HG03060 (cell line): ENCODE measurements around the gene CNTD1.

Experiments
- ATAC-seq: cut with Tn5 transposase; IDR thresholded peaks from one replicate; pipeline ENCODE4 v1.9.1; 2021; ENCODE audit warnings: low read depth, moderate number of reproducible peaks; ENCODE audit not compliant: unreplicated experiment

The CNTD1 gene

GRCh38 chr17:42803074-42803883, 4.6 kb downstream of the CNTD1 start:
- no peak for ATAC-seq

- ATAC-seq = no peak
Measured at GRCh38 chr17:42804918-42805367, 6.3 kb downstream of the CNTD1 start.

- ATAC-seq = no peak
Measured at GRCh38 chr17:42806249-42806648, 7.6 kb downstream of the CNTD1 start.

- ATAC-seq = no peak
Measured at GRCh38 chr17:42809250-42809649, 10.6 kb downstream of the CNTD1 start.

- ATAC-seq = no peak
Measured at GRCh38 chr17:42814633-42815399, 16.2 kb downstream of the CNTD1 start.

GRCh38 chr17:42817866-42818265, 19.2 kb downstream of the CNTD1 start:
- no peak for ATAC-seq

GRCh38 chr17:42818379-42818778, 19.7 kb downstream of the CNTD1 start:
- no peak for ATAC-seq

- ATAC-seq = no peak
Measured at GRCh38 chr17:42819939-42820535, 21.4 kb downstream of the CNTD1 start.

GRCh38 chr17:42821176-42821575, 22.5 kb downstream of the CNTD1 start:
- no peak for ATAC-seq

- ATAC-seq = no peak
Measured at GRCh38 chr17:42827472-42827871, 28.8 kb downstream of the CNTD1 start.

GRCh38 chr17:42830971-42831370, 32.3 kb downstream of the CNTD1 start:
- no peak for ATAC-seq

GRCh38 chr17:42832213-42832933, 33.7 kb downstream of the CNTD1 start:
- ATAC-seq = no peak

- ATAC-seq = peak; percentile 82
Measured at GRCh38 chr17:42832934-42833766, 34.5 kb downstream of the CNTD1 start, which contains the start of gene PSME3. PSME3 (plus strand) TSS chr17:42833397; CDS start chr17:42833632, 235 bp downstream.

- ATAC-seq = no peak
Measured at GRCh38 chr17:42833767-42834422, 35.2 kb downstream of the CNTD1 start.

GRCh38 chr17:42835732-42836131, 37.1 kb downstream of the CNTD1 start:
- no peak for ATAC-seq

GRCh38 chr17:42841975-42842685, 43.5 kb downstream of the CNTD1 start:
- ATAC-seq = no peak

GRCh38 chr17:42843358-42843934, 44.8 kb downstream of the CNTD1 start:
- no peak for ATAC-seq

- ATAC-seq = no peak
Measured at GRCh38 chr17:42844271-42844670, 45.6 kb downstream of the CNTD1 start, which contains the start of gene AOC2. AOC2 (plus strand) TSS chr17:42844580; CDS start chr17:42844627, 47 bp downstream.
